Tibial nerve (tissue), 4 donors: ENCODE measurements around the gene NTF3. TPM values are rescaled to one million over a fixed set of nuclear protein-coding genes. Genes with fewer than 3 reads are reported as not detected.

Experiments used
- DNase-seq, 2 donors: peaks; one replicate each; pipeline ENCODE4 v3.0.0-alpha.2; 2019; ENCODE audit warnings: low spot score in 2 of 2
- H3K27ac ChIP-seq, 4 donors: fragments of 200-600 bp; sonication (generic) in 3 of 4; one replicate each; pipeline ENCODE4 v1.5.1; 2017 to 2019; ENCODE audit warnings: mild to moderate bottlenecking in 1 of 4
- H3K27me3 ChIP-seq, 2 donors: fragments of 200-600 bp; sonication (generic) in 1 of 2; one replicate each; pipeline versions ENCODE4 v1.5.1 to v1.6.0; 2017 to 2019
- H3K36me3 ChIP-seq, 3 donors: fragments of 200-600 bp; sonication (generic); one replicate each; pipeline ENCODE4 v1.5.1; 2018 to 2019
- H3K4me1 ChIP-seq, 4 donors: fragments of 200-600 bp; sonication (generic) in 3 of 4; one replicate each; pipeline ENCODE4 v1.5.1; 2017 to 2019
- H3K4me3 ChIP-seq, 4 donors: fragments of 200-600 bp; sonication (generic) in 3 of 4; one replicate each; pipeline ENCODE4 v1.5.1; 2017 to 2019; ENCODE audit warnings: mild to moderate bottlenecking in 1 of 4, moderate library complexity in 1 of 4
- H3K9me3 ChIP-seq, 4 donors: fragments of 200-600 bp; sonication (generic) in 3 of 4; one replicate each; pipeline ENCODE4 v1.5.1; 2017 to 2019
- EP300 ChIP-seq, 2 donors: sonication (generic); formaldehyde crosslinking; IDR thresholded peaks; one replicate each; pipeline ENCODE4 v1.6.1; 2017; ENCODE audit warnings: antibody characterized with exemption in 2 of 2, mild to moderate bottlenecking in 1 of 2
- POLR2A ChIP-seq, 2 donors: fragments of 450-650 bp; IDR thresholded peaks; one replicate each; pipeline ENCODE4 v1.6.1; 2017; ENCODE audit warnings: antibody characterized with exemption in 2 of 2, mild to moderate bottlenecking in 2 of 2, moderate library complexity in 2 of 2
- WGBS, 2 donors: methylation state at CpG; one replicate each; pipeline ENCODE4 v1.1.5; 2018; 5-methylcytosine and 5-hydroxymethylcytosine counted together
- total RNA-seq, 4 donors: library from RNA; depleted of rRNA; stranded (reverse); fragments of >200 nt; gene quantifications; one replicate each; pipeline ENCODE4 v1.1.0, GENCODE V29; 2016
- TF ChIP-seq, protein P1 (sequence below), 5 experiments: fragments of 200-600 bp in 3 of 5; fragments of 450-650 bp in 2 of 5; sonication (generic) in 3 of 5; IDR thresholded peaks; one replicate each; pipeline ENCODE4 v1.5.1; 2016 to 2019; ENCODE audit warnings: antibody characterized with exemption in 5 of 5, mild to moderate bottlenecking in 3 of 5, moderate library complexity in 2 of 5

Gene NTF3
- total RNA-seq, 4 donors from 2014 or later: 1.2 to 5.3 TPM; not detected in 2

GRCh38 chr12:5513406-5513805 lies 81.5 kb downstream of the NTF3 start:
- H3K4me3 ChIP-seq: no peak overlapping the region
- no peak overlapping the region for H3K27ac ChIP-seq
- H3K9me3 ChIP-seq: no peaks in the 10 kb centered on the region
- no peaks in the 10 kb centered on the region for H3K27me3 ChIP-seq
- H3K4me1 ChIP-seq: peaks cover 0 to 5% (median 1%) of the 10 kb centered on the region in 4 donors
- no peak for TF ChIP-seq POLR2A (IDR thresholded peaks at IDR 0.05)
- TF ChIP-seq, protein P1, sequence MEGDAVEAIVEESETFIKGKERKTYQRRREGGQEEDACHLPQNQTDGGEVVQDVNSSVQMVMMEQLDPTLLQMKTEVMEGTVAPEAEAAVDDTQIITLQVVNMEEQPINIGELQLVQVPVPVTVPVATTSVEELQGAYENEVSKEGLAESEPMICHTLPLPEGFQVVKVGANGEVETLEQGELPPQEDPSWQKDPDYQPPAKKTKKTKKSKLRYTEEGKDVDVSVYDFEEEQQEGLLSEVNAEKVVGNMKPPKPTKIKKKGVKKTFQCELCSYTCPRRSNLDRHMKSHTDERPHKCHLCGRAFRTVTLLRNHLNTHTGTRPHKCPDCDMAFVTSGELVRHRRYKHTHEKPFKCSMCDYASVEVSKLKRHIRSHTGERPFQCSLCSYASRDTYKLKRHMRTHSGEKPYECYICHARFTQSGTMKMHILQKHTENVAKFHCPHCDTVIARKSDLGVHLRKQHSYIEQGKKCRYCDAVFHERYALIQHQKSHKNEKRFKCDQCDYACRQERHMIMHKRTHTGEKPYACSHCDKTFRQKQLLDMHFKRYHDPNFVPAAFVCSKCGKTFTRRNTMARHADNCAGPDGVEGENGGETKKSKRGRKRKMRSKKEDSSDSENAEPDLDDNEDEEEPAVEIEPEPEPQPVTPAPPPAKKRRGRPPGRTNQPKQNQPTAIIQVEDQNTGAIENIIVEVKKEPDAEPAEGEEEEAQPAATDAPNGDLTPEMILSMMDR (IDR thresholded peaks at IDR 0.05): no peak
- no peak for TF ChIP-seq EP300 (IDR thresholded peaks at IDR 0.05)
- H3K36me3 ChIP-seq: no peaks in the 10 kb centered on the region
- WGBS, 2 donors: 91 to 94% methylated on average over 4 of the region's 4 CpGs
- no peak for DNase-seq

- H3K36me3 ChIP-seq: no peaks in the 10 kb centered on the region
- no peak for TF ChIP-seq POLR2A (IDR thresholded peaks at IDR 0.05)
- TF ChIP-seq EP300 (IDR thresholded peaks at IDR 0.05): no peak
- TF ChIP-seq, protein P1 (IDR thresholded peaks at IDR 0.05): no peak
- H3K9me3 ChIP-seq: no peaks in the 10 kb centered on the region
- no peak for DNase-seq
- H3K27ac ChIP-seq: no peak overlapping the region
- 85 to 86% methylated on average over 6 of the region's 6 CpGs for WGBS, 2 donors
- no peaks in the 10 kb centered on the region for H3K27me3 ChIP-seq
- H3K4me3 ChIP-seq: no peak overlapping the region
- H3K4me1 ChIP-seq: peaks cover 0 to 5% (median 1%) of the 10 kb centered on the region in 4 donors
Measured at GRCh38 chr12:5514016-5514415, 82.1 kb downstream of the NTF3 start.

GRCh38 chr12:5514545-5514944 lies 82.6 kb downstream of the NTF3 start:
- no peak for TF ChIP-seq POLR2A (IDR thresholded peaks at IDR 0.05)
- TF ChIP-seq EP300 (IDR thresholded peaks at IDR 0.05): no peak
- no peaks in the 10 kb centered on the region for H3K9me3 ChIP-seq
- no peak overlapping the region for H3K4me3 ChIP-seq
- H3K27me3 ChIP-seq: no peaks in the 10 kb centered on the region
- H3K36me3 ChIP-seq: no peaks in the 10 kb centered on the region
- H3K27ac ChIP-seq: no peak overlapping the region
- H3K4me1 ChIP-seq: peaks cover 0 to 5% (median 1%) of the 10 kb centered on the region in 4 donors
- no peak for DNase-seq
- 87 to 91% methylated on average over 4 of the region's 4 CpGs for WGBS, 2 donors

GRCh38 chr12:5515458-5515857 lies 83.5 kb downstream of the NTF3 start:
- Histone ChIP-seq H3K27ac (no peak overlapping the region), H3K9me3 (no peaks in the 10 kb centered on the region), H3K4me1 (peaks cover 0 to 5% (median 1%) of the 10 kb centered on the region in 4 donors), H3K36me3 (no peaks in the 10 kb centered on the region), H3K27me3 (no peaks in the 10 kb centered on the region), H3K4me3 (no peak overlapping the region)
- DNase-seq: no peak
- 94 to 96% methylated on average over 1 of the region's 1 CpG for WGBS, 2 donors
- TF ChIP-seq POLR2A (IDR thresholded peaks at IDR 0.05) (no peak), EP300 (IDR thresholded peaks at IDR 0.05) (no peak)
- TF ChIP-seq, protein P1 (IDR thresholded peaks at IDR 0.05): no peak

GRCh38 chr12:5516371-5517241 lies 84.7 kb downstream of the NTF3 start:
- Histone ChIP-seq H3K36me3 (no peaks in the 10 kb centered on the region), H3K27ac (no peak overlapping the region), H3K27me3 (no peaks in the 10 kb centered on the region), H3K4me3 (no peak overlapping the region), H3K4me1 (peaks cover 0 to 1% (median 0%) of the 10 kb centered on the region in 4 donors), H3K9me3 (no peaks in the 10 kb centered on the region)
- TF ChIP-seq POLR2A (IDR thresholded peaks at IDR 0.05) (no peak), EP300 (IDR thresholded peaks at IDR 0.05) (no peak)
- TF ChIP-seq, protein P1 (IDR thresholded peaks at IDR 0.05): no peak
- WGBS, 2 donors: 78 to 79% methylated on average over 8 of the region's 8 CpGs
- DNase-seq: no peak
